Liver (tissue), 9 donors: ENCODE results near the gene SEPHS1. TPM values are rescaled to one million over a fixed set of nuclear protein-coding genes. Genes with fewer than 3 reads are reported as not detected.

ENCODE experiments used
- DNase-seq: peaks from one replicate; pipeline ENCODE4 v3.0.0-alpha.2; 2017; ENCODE audit warnings: low spot score
- H3K27ac ChIP-seq, 2 donors: one replicate each; pipeline ENCODE4 v1.7.0; 2013; ENCODE audit warnings: inconsistent platforms in 2 of 2, low read length in 2 of 2, control low read depth in 1 of 2, low read depth in 1 of 2, mild to moderate bottlenecking in 1 of 2
- H3K27me3 ChIP-seq, 4 donors: one replicate each; pipeline versions ENCODE4 v1.6.1 to v1.7.0; 2013; ENCODE audit warnings: low read length in 3 of 4, inconsistent platforms in 1 of 4, mild to moderate bottlenecking in 1 of 4, moderate library complexity in 1 of 4; ENCODE audit not compliant: control insufficient read depth in 4 of 4, insufficient read depth in 4 of 4
- H3K36me3 ChIP-seq, 4 donors: one replicate each; pipeline versions ENCODE4 v1.6.1 to v1.7.0; 2013; ENCODE audit warnings: low read length in 3 of 4, mild to moderate bottlenecking in 3 of 4, low read depth in 1 of 4, moderate library complexity in 1 of 4; ENCODE audit not compliant: control insufficient read depth in 4 of 4, insufficient read depth in 3 of 4
- H3K4me1 ChIP-seq, 4 donors: one replicate each; pipeline versions ENCODE4 v1.6.1 to v1.7.0; 2013; ENCODE audit warnings: low read length in 3 of 4, mild to moderate bottlenecking in 3 of 4, moderate library complexity in 1 of 4; ENCODE audit not compliant: control insufficient read depth in 4 of 4, insufficient read depth in 4 of 4
- H3K4me3 ChIP-seq, 3 donors: one replicate each; pipeline versions ENCODE4 v1.6.1 to v1.7.0; 2013; ENCODE audit warnings: low read length in 3 of 3, control low read depth in 1 of 3, low read depth in 1 of 3, mild to moderate bottlenecking in 1 of 3
- H3K9ac ChIP-seq, 2 donors: one replicate each; pipeline ENCODE4 v1.7.0; 2013; ENCODE audit warnings: low read length in 2 of 2, mild to moderate bottlenecking in 2 of 2, moderate library complexity in 2 of 2, control low read depth in 1 of 2, low read depth in 1 of 2
- H3K9me3 ChIP-seq, 4 donors: one replicate each; pipeline versions ENCODE4 v1.6.1 to v1.7.0; 2013; ENCODE audit warnings: low read length in 3 of 4; ENCODE audit not compliant: control insufficient read depth in 4 of 4
- EGR1 ChIP-seq, 2 donors: IDR thresholded peaks; 2 replicates each; pipeline ENCODE4 v1.6.1; 2016 to 2018; ENCODE audit warnings: antibody characterized with exemption in 2 of 2, low read depth in 2 of 2
- FOXA1 ChIP-seq: IDR thresholded peaks from 2 replicates; pipeline ENCODE4 v1.6.1; 2016; ENCODE audit warnings: antibody characterized with exemption
- FOXA2 ChIP-seq: IDR thresholded peaks from 2 replicates; pipeline ENCODE4 v1.6.1; 2016; ENCODE audit warnings: antibody characterized with exemption
- GABPA ChIP-seq, 2 donors: IDR thresholded peaks in 1 of 2; conservative IDR thresholded peaks in 1 of 2; 2 replicates each; pipeline ENCODE4 v1.6.1; 2016; ENCODE audit warnings: antibody characterized with exemption in 2 of 2, mild to moderate bottlenecking in 1 of 2, moderate library complexity in 1 of 2
- HNF4A ChIP-seq, 2 donors: conservative IDR thresholded peaks; 2 replicates each; pipeline ENCODE4 v1.6.1; 2016; ENCODE audit warnings: antibody characterized with exemption in 2 of 2, mild to moderate bottlenecking in 2 of 2
- HNF4G ChIP-seq: IDR thresholded peaks from 2 replicates; pipeline ENCODE4 v1.6.1; 2016; ENCODE audit warnings: antibody characterized with exemption
- JUND ChIP-seq, 2 donors: IDR thresholded peaks; 2 replicates each; pipeline ENCODE4 v1.6.1; 2016; ENCODE audit warnings: antibody characterized with exemption in 2 of 2
- NR2F2 ChIP-seq: IDR thresholded peaks from 2 replicates; pipeline ENCODE4 v1.6.1; 2016; ENCODE audit warnings: antibody characterized with exemption
- RAD21 ChIP-seq, 2 donors: IDR thresholded peaks; 2 replicates each; pipeline ENCODE4 v1.6.1; 2016; ENCODE audit warnings: antibody characterized with exemption in 2 of 2, mild to moderate bottlenecking in 2 of 2
- RXRA ChIP-seq, 2 donors: IDR thresholded peaks; 2 replicates each; pipeline ENCODE4 v1.6.1; 2017 to 2018; ENCODE audit warnings: antibody characterized with exemption in 2 of 2, mild to moderate bottlenecking in 1 of 2
- SP1 ChIP-seq: IDR thresholded peaks from 2 replicates; pipeline ENCODE4 v1.6.1; 2018; ENCODE audit warnings: antibody characterized with exemption, mild to moderate bottlenecking
- TAF1 ChIP-seq: conservative IDR thresholded peaks from 2 replicates; pipeline ENCODE4 v1.6.1; 2016; ENCODE audit warnings: antibody characterized with exemption, mild to moderate bottlenecking
- YY1 ChIP-seq: IDR thresholded peaks from 2 replicates; pipeline ENCODE4 v1.6.1; 2016; ENCODE audit warnings: antibody characterized with exemption, mild to moderate bottlenecking
- WGBS: extraction: QIAGEN DNeasy Blood & Tissue Kit; methylation state at CpG from one replicate; pipeline ENCODE4 v1.1.7; 2013; 5-methylcytosine and 5-hydroxymethylcytosine counted together
- polyA plus RNA-seq, 2 donors: library from polyadenylated mRNA; stranded (reverse) in 1 of 2; unstranded in 1 of 2; fragments of 200-250 nt in 1 of 2; fragments of >200 nt in 1 of 2; fragmentation: Nextera tagmentation in 1 of 2; extraction: Ambion mirVana in 1 of 2; gene quantifications; one replicate each; pipeline versions ENCODE4 v1.2.1 to v1.2.3, GENCODE V29; 2013 to 2015
- total RNA-seq, 2 donors: library from RNA; depleted of rRNA; stranded (reverse); fragments of >200 nt; gene quantifications; one replicate each; pipeline ENCODE4 v1.2.3, GENCODE V29; 2014
- TF ChIP-seq, protein P1 (sequence below): IDR thresholded peaks from 2 replicates; pipeline ENCODE4 v1.6.1; 2016; ENCODE audit warnings: antibody characterized with exemption
- TF ChIP-seq, protein P2 (sequence below): fragments of 150-350 bp; IDR thresholded peaks from 2 replicates; pipeline ENCODE4 v1.5.1; 2017; ENCODE audit warnings: improper control_type of control experiment, low read depth, low read length; ENCODE audit not compliant: missing input control
- TF ChIP-seq, protein P3 (sequence below): IDR thresholded peaks from 2 replicates; pipeline ENCODE4 v1.6.1; 2016; ENCODE audit warnings: antibody characterized with exemption
- TF ChIP-seq, protein P4 (sequence below): IDR thresholded peaks from 2 replicates; pipeline ENCODE4 v1.6.1; 2016; ENCODE audit warnings: antibody characterized with exemption, mild to moderate bottlenecking
- TF ChIP-seq, protein P5 (sequence below): IDR thresholded peaks from 2 replicates; pipeline ENCODE4 v1.6.1; 2016; ENCODE audit warnings: antibody characterized with exemption
- donor health status: healthy.
- donor health status: healthy.
- donor health status: healthy.
- donor health status: healthy.
- donor health status: healthy.

Gene SEPHS1
- total and polyA plus RNA-seq, 4 donors: 10.4 to 39.3 (median 28.3) TPM

DNA sequence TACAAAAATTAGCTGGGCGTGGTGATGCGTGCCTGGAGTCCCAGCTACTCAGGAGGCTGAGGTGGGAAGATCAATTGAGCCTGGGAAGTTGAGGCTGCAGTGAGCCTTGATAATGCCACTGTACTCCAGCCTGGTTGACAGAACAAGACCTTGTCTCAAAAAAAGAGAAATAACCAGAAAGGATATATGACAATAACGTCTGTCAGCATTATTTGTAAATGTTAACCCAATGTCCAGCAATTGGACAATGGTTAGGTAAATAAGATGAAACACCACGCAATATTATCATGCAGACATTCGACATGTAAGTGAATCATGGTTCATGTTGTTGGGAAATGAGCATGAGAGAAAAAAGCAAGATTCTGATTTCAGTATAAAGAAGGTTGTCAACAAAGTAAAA, 44.6 kb upstream of the SEPHS1 start:
- Histone ChIP-seq H3K4me1 (peaks cover 0 to 10% (median 4%) of the 10 kb centered on the region in 4 donors), H3K27ac (no peak overlapping the region), H3K36me3 (no peaks in the 10 kb centered on the region), H3K27me3 (no peaks in the 10 kb centered on the region), H3K4me3 (no peak overlapping the region), H3K9me3 (no peaks in the 10 kb centered on the region), H3K9ac (no peak overlapping the region)
- TF ChIP-seq YY1 (no peak), RAD21 (IDR thresholded peaks at IDR 0.05) (no peak), FOXA2 (no peak), TAF1 (no peak), JUND (IDR thresholded peaks at IDR 0.05) (no peak), EGR1 (IDR thresholded peaks at IDR 0.05; ENCODE audit: low read depth in 2 of 2) (no peak), RXRA (IDR thresholded peaks at IDR 0.05) (no peak), HNF4A (conservative IDR thresholded peaks at IDR 0.05) (no peak), SP1 (no peak), NR2F2 (no peak), GABPA (IDR thresholded peaks at IDR 0.05 in 1 of 2, conservative IDR thresholded peaks at IDR 0.05 in 1 of 2) (no peak), HNF4G (no peak), FOXA1 (no peak)
- TF ChIP-seq, protein P1, sequence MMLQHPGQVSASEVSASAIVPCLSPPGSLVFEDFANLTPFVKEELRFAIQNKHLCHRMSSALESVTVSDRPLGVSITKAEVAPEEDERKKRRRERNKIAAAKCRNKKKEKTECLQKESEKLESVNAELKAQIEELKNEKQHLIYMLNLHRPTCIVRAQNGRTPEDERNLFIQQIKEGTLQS: no peak
- TF ChIP-seq, protein P2, sequence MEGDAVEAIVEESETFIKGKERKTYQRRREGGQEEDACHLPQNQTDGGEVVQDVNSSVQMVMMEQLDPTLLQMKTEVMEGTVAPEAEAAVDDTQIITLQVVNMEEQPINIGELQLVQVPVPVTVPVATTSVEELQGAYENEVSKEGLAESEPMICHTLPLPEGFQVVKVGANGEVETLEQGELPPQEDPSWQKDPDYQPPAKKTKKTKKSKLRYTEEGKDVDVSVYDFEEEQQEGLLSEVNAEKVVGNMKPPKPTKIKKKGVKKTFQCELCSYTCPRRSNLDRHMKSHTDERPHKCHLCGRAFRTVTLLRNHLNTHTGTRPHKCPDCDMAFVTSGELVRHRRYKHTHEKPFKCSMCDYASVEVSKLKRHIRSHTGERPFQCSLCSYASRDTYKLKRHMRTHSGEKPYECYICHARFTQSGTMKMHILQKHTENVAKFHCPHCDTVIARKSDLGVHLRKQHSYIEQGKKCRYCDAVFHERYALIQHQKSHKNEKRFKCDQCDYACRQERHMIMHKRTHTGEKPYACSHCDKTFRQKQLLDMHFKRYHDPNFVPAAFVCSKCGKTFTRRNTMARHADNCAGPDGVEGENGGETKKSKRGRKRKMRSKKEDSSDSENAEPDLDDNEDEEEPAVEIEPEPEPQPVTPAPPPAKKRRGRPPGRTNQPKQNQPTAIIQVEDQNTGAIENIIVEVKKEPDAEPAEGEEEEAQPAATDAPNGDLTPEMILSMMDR: no peak
- TF ChIP-seq, protein P3, sequence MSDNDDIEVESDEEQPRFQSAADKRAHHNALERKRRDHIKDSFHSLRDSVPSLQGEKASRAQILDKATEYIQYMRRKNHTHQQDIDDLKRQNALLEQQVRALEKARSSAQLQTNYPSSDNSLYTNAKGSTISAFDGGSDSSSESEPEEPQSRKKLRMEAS: no peak
- TF ChIP-seq, protein P4, sequence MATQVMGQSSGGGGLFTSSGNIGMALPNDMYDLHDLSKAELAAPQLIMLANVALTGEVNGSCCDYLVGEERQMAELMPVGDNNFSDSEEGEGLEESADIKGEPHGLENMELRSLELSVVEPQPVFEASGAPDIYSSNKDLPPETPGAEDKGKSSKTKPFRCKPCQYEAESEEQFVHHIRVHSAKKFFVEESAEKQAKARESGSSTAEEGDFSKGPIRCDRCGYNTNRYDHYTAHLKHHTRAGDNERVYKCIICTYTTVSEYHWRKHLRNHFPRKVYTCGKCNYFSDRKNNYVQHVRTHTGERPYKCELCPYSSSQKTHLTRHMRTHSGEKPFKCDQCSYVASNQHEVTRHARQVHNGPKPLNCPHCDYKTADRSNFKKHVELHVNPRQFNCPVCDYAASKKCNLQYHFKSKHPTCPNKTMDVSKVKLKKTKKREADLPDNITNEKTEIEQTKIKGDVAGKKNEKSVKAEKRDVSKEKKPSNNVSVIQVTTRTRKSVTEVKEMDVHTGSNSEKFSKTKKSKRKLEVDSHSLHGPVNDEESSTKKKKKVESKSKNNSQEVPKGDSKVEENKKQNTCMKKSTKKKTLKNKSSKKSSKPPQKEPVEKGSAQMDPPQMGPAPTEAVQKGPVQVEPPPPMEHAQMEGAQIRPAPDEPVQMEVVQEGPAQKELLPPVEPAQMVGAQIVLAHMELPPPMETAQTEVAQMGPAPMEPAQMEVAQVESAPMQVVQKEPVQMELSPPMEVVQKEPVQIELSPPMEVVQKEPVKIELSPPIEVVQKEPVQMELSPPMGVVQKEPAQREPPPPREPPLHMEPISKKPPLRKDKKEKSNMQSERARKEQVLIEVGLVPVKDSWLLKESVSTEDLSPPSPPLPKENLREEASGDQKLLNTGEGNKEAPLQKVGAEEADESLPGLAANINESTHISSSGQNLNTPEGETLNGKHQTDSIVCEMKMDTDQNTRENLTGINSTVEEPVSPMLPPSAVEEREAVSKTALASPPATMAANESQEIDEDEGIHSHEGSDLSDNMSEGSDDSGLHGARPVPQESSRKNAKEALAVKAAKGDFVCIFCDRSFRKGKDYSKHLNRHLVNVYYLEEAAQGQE: no peak
- TF ChIP-seq, protein P5, sequence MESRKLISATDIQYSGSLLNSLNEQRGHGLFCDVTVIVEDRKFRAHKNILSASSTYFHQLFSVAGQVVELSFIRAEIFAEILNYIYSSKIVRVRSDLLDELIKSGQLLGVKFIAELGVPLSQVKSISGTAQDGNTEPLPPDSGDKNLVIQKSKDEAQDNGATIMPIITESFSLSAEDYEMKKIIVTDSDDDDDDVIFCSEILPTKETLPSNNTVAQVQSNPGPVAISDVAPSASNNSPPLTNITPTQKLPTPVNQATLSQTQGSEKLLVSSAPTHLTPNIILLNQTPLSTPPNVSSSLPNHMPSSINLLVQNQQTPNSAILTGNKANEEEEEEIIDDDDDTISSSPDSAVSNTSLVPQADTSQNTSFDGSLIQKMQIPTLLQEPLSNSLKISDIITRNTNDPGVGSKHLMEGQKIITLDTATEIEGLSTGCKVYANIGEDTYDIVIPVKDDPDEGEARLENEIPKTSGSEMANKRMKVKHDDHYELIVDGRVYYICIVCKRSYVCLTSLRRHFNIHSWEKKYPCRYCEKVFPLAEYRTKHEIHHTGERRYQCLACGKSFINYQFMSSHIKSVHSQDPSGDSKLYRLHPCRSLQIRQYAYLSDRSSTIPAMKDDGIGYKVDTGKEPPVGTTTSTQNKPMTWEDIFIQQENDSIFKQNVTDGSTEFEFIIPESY: no peak
- WGBS: 91% methylated on average over 5 of the region's 5 CpGs
- no peak for DNase-seq
